ENCODE results near the gene ATF3.

The ATF3 gene

DNA sequence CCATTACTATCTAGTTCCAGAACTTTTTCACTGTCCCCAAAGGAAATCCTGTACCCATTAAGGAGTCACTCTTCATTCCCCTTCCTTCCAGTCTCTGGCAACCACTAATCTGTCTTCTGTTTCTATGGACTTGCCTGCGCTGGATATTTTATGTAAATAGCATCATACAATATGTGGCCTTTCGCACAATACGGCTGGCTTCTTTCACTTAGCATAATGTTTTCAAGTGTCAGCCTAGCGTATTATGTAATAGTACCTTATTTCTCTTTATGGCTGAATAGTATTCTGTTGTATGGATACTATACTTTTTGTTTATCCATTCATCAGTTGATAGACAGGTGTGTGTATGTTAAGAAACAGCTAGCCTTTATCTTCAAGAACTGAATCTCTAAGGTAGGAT, 14.3 kb downstream of the ATF3 start:
- DNase-seq (ENCODE audit: extremely low spot score) = no peak
- TF ChIP-seq CTCF (IDR thresholded peaks at IDR 0.05; ENCODE audit: control extremely low read depth, extremely low read depth, low read depth, missing control alignments) = no peak
- ChIA-PET CTCF (interaction anchor here (1.3 to 7.7 kb wide), 7 partner anchors 8 to 166 kb away, joined by 3 to 38 read pairs (median 4); partner anchors contain the start of gene ATF3), POLR2A (interaction anchor here (2.2 kb wide), 1 partner anchor 14 kb away, joined by 11 read pairs; the partner anchor contains the start of gene ATF3)

GRCh38 chr1:212623603-212624002, 15.0 kb downstream of the ATF3 start:
- no peak for DNase-seq (ENCODE audit: extremely low spot score)
- TF ChIP-seq CTCF (IDR thresholded peaks at IDR 0.05; ENCODE audit: control extremely low read depth, extremely low read depth, low read depth, missing control alignments) = no peak
- ChIA-PET POLR2A (interaction anchor here (2.2 kb wide), 1 partner anchor 15 kb away, joined by 11 read pairs; the partner anchor contains the start of gene ATF3), CTCF (interaction anchor here (1.5 to 7.7 kb wide), 4 partner anchors 8 to 147 kb away, joined by 4 to 38 read pairs (median 5); no protein-coding TSS in a partner anchor)

DNA sequence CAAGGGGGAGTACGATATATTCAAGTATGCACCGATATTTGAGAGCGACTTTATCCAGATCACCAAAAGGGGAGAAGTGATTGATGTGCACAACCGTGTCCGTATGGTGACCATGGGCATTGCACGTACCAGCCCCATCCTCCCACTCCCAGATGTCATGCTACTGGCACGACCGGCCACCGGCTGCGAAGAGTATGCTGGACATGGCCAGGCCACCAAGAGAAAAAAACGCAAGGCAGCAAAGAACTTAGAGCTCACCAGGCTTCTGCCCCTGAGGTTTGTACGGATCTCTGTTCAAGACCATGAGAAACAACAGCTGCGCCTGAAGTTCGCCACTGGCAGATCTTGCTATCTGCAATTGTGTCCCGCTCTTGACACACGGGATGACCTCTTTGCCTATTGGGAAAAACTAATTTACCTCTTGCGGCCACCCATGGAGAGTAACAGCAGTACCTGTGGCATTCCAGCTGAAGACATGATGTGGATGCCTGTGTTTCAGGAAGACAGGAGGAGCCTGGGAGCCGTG, 16.5 kb downstream of the ATF3 start:
- TF ChIP-seq CTCF (IDR thresholded peaks at IDR 0.05; ENCODE audit: control extremely low read depth, extremely low read depth, low read depth, missing control alignments) = no peak
- POLR2A ChIA-PET = no interaction called here
- CTCF ChIA-PET = interaction anchor here (1.3 to 1.5 kb wide), 2 partner anchors 9 to 40 kb away, joined by 3 to 5 read pairs; no protein-coding TSS in a partner anchor
- DNase-seq (ENCODE audit: extremely low spot score) = no peak

GRCh38 chr1:212625781-212626450, 17.4 kb downstream of the ATF3 start:
- ChIA-PET POLR2A (interaction anchor here (2.5 kb wide), 1 partner anchor 18 kb away, joined by 6 read pairs; the partner anchor contains the start of gene ATF3), CTCF (interaction anchor here (1.3 to 1.5 kb wide), 2 partner anchors 8 to 39 kb away, joined by 3 to 5 read pairs; no protein-coding TSS in a partner anchor)
- TF ChIP-seq CTCF (IDR thresholded peaks at IDR 0.05; ENCODE audit: control extremely low read depth, extremely low read depth, low read depth, missing control alignments) = no peak
- DNase-seq (ENCODE audit: extremely low spot score) = no peak

DNA sequence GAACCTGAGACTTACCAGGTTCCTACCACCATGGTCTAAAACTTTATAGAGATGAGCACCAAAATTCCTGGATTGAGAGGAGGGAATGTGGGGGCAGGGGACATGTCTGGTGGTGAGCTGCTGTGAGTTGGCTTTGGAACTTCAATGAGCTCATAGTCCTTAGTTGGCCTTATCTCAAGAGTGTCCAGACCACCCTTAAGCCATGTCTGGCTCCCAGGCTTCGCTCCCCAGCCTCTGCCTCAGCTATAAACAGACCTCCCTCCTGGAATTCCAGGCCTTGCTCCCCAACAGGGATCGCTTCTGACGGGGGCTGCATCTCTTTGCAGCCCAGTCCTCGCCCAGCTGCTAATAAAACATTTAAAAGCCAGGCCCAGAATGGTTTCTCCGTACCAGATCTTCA, 19.5 kb downstream of the ATF3 start:
- no peak for DNase-seq (ENCODE audit: extremely low spot score)
- ChIA-PET CTCF (interaction anchor here (0.9 to 1.4 kb wide), 6 partner anchors 9 to 151 kb away, joined by 3 to 12 read pairs (median 3); no protein-coding TSS in a partner anchor), POLR2A (interaction anchor here (1.0 to 2.5 kb wide), 2 partner anchors 17 to 20 kb away, joined by 3 to 6 read pairs; partner anchors contain the start of gene ATF3)
- TF ChIP-seq CTCF (IDR thresholded peaks at IDR 0.05; ENCODE audit: control extremely low read depth, extremely low read depth, low read depth, missing control alignments) = no peak

DNA sequence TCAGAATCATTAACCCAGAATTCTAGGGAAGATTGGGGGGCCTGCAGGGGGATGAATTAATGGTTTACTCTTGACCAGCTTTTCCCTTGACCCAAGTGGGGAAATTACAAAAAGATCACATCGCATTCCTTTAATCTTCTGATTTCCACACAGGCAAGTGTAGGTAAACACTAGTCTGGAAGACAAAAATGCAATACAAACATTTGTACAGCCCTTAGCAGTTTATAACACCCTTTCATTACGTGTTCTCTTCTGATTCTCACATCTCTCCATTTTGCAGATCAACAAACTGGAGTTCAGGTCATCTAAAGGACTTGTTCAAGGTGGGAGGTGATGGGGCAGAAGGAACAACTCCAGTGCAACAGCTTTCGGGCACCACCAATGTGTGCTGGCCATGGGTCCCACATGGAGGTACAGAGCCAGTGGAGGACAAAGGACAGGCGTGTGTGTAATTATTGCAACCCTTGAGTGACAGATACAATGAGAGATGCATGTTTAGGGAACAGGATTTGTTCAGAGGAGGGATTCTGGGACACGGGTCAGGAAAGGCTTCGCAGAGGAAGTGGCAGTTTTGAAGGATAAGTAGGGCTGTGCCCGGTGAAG, 20.4 kb downstream of the ATF3 start:
- ChIA-PET POLR2A (interaction anchor here (0.9 to 1.0 kb wide), 2 partner anchors 18 to 21 kb away, joined by 3 read pairs; partner anchors contain the start of gene ATF3), CTCF (interaction anchor here (0.8 to 4.3 kb wide), 14 partner anchors 9 to 171 kb away, joined by 3 to 38 read pairs (median 4); no protein-coding TSS in a partner anchor)

More for the DNA sequence above, 20.4 kb downstream of the ATF3 start:
- no peak for TF ChIP-seq CTCF (IDR thresholded peaks at IDR 0.05; ENCODE audit: control extremely low read depth, extremely low read depth, low read depth, missing control alignments)
- DNase-seq (ENCODE audit: extremely low spot score) = no peak

Measured in GM10248 (cell line).